GM15510 (cell line): ENCODE data around the gene DELE1.

ENCODE experiments used
- POLR2A ChIP-seq: IDR thresholded peaks from 3 replicates; pipeline ENCODE4 v1.6.1; 2011; ENCODE audit warnings: borderline replicate concordance; ENCODE audit not compliant: insufficient read length; ENCODE audit errors: extremely low read depth

Gene DELE1

DNA sequence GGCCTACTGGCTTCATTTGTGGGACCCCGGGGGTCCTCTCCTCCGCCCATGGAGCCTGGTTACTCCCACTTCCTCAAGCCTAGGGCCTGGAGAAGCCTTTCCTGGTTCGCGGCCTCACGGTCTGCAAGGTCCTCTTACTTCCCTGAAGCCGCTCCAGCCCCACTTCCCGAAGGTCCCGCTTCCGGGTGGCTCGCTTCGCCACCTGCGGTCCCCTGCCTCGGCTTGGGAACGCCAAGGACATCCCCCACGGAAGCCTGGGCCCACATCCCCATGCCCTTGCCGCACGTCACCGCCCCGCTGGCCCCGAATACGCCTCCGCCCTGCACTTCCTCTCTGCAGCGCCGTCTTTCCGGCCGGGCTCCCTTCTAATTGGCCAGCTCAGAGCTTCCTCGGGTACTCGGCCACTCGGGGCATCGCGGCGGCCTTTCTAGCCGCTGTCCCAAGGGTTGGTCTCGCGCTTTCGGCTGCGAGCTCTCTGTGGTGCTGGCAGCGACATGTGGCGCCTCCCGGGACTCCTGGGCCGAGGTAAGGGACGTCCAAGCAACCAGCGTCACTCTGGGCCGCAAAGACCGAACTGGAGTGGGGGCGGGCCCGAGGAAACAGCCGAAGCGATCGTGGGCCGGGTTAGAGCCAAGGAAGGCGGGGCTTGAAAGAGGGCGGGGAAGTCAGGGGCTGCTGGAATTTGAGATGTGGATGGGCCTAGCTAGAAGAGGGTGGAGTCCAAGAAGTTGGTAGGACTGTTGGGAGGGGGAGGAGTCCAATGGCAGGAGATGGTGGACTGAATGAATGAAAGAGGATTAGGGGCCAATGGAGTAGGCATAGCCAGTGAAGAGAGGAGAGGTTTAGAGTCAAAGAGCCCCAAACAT lies at the start of gene DELE1:
Gene DELE1, plus strand, starts transcription at position 424 of the 866 bp plus-strand sequence. Its CDS starts 71 bp downstream, at position 495.
- TF ChIP-seq POLR2A, result peak; percentile 83

DNA sequence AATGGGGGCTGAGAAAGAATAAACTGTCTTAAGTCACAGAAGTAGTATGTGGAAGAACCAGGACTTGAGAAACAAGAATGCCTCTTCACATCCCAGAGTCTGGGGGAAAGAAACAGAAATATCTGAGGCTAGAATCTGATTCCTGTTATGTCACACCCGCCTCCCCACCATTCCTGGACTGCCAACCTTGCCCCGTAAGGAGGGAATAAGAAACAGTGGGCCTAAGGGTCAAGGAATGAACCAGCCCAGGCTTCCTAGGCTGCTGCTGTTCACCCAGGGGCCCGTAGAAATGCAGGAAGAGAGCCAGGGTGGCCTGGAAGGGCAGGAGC lies 49.8 kb upstream of the DELE1 start:
- no peak for TF ChIP-seq POLR2A

DNA sequence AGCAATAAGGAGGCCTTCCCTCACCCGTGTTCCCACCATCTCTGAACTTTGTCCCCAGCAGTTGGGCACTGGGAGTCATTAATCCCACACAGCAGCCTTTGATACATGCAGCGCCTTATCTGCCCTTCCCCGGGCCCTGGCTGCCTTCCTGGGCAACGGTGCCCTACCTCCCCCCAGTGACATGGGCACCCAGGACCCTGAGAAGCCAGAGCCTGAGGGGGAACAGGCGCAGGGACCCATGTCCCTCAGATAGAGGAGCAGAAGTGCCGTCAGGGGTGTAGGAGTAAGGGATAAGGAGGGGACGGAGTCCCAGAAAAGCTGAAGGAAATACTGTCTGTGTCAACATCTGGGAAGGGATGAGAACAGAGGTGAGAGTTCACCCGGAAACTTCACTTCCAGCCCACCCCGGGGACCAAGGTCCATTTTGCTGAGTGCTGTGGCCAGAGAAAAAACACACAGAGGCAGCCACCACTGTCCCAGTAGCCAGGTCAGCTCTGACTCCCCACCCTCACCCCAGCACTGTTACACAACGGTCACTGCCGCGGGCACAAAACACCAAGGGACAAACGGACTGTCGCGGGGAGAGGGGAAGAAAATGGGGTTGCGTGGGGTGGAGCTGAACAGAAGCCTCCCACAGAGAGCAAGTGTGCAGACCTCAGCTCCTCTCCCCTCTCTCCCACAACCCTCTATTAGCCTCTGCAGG lies 49.3 kb upstream of the DELE1 start:
- no peak for TF ChIP-seq POLR2A

DNA sequence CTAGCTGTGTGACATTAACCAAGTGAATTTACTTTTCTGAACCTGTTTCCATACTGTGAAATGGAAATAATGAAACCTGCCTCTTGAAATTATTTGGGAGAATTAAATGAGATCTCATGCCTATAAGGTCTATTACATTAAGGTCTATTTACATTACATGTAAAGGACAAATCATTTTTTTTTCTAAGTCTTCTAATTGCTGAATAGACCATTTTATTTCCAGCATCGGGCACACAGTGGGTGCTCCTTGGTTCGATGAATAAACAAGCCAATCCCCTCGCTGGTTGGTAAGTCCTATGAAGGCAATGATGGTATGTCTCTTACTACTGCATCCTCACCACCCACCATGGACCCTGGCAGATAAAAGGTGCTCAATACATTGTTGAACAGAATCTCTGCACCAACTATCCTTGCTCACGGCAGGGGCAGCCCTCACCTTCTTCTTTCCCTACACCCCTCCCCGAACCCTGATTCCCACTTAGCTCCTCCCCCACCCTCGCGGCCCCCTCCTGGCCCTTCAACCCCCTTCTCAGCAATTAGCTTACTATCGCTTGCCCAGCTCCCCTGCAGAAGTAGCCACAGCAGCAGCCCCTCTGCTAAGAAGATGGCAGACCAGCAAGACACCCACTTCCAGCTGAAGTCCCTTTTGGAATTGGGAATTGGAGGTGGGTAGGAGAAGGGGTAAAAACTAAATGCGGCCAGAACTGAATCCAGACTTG lies 48.5 kb upstream of the DELE1 start:
- TF ChIP-seq POLR2A, result no peak

DNA sequence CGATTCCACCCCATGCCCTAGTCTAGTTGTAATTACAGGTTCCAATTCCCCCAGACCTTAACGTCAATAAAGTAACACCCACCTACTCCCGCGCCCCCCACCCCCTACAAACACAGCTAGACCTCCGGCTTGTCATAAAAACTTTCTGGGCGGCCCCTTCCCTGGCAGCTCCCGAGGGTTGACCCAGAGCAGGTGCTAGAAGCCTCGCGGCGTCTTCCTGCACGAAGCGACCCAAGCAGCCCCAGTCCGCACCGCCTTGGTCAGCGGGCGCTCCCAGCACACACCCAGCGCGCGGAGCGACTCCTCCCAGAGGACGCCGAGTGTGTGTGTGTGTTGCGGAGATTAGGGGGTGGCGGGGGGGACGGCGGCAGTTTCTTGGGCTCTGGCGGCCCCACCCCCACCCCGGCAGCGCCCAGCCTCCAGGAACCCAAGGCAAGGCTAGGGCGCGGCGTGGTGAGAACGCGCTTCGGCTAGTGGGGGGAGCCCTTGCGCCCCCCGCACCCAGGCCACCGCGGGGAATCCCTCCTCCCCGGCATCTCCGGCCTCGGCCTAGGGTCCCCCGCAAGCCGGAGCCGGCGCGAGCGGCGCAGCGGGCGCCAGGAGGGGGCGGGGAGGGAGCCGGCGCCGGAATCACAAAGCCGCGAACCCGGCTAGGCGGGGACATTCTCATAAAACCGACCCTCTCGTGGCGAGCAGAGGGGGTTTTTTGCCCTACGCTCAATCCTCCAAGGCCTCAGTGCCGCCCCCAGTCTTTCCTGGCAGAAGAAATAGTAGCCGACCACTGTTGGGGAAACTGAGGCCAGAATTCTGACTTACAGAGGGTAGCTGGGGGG lies 47.7 kb upstream of the DELE1 start:
- no peak for TF ChIP-seq POLR2A

DNA sequence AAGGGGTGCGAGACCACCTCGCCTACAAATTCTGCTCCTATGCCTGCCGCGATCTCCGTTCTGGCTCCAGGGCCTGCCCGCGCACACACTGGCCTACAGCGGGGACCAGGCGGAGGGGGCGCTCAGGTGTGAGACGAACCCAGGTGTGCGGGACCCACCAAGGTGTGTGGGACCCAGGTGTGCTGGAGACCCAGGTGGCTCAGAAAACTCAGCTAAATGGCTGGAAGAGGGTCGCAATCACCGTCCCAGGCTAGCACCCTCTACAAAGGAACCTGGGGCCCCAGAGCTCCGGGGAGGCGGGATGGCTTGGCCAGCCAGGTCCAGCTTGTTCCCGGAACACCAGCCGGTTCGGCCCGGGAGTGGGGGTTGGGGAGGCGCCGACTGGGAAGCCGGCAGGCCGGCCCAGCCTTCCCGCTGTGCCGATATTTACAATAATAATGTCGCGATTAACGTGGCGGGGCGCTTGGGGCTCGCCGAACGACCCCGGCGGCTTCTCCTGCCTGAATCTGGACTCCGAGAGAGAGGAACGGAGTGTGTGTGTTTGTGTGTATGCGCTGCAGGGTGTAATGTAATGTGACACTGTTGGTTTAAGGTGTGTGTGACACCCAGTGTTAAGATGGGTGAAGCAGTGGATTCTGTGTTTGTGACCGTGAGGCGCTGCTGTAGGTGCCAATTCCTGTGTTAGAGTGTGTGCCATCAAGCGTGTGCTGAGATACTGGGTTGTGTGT lies 46.9 kb upstream of the DELE1 start:
- no peak for TF ChIP-seq POLR2A

GRCh38 chr5:141877356-141878185 lies 46.1 kb upstream of the DELE1 start:
- no peak for TF ChIP-seq POLR2A

GRCh38 chr5:141878186-141878710 lies 45.4 kb upstream of the DELE1 start, which contains the start of gene PCDH1:
PCDH1 (minus strand) TSS chr5:141878410; CDS start chr5:141878262, 148 bp downstream.
- TF ChIP-seq POLR2A, result no peak

DNA sequence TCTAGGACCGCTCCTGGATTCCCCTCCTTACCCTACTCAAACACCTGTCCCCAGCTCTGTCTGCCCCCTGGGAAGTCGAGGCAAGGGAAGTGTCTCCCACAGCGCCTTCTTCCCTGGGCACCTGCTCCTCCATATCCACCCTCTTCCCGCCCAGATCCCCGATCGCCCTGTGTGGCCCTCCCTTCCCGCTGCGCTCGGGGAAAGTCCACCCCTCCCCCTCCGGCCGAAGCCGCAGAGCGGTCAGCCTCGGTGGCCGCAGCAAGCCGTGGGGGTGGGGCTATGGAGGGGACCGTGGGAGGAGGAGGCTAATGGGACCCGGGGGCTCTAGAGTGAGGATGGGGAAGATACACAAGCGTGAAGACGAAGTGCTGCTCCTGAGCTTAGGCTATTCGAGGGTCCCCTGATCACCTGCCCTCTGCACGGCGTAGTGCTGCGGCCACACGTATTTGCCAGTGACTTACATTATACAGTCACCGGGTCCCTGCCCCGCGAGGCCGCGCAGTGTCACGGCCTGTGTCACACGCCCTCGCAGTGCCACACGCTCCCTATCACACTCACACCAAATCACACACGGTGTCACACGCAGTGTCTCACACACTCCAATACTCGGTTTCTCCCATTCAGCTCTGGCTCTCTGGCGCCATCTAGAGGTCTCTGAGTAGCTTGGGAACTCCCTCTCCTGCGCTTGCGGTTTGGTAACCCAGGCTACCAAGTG lies 44.8 kb upstream of the DELE1 start:
- no peak for TF ChIP-seq POLR2A

DNA sequence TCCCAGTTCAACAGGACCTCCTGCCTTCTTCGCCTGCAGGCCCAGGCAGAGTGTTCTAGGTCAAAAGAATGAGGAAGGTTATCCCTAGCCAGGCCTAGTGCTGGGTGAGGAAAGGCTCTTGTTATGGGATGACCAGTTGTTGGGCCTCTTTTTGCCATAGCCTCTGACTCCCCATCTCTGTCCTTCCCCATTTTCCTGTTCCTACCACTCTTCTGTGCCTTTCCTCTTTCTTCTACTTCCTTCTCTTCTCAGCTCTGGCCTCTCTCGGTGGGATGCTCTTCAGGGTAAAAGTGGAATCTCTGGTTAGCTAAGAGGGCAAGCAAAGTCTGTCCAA lies 44.3 kb upstream of the DELE1 start:
- no peak for TF ChIP-seq POLR2A

DNA sequence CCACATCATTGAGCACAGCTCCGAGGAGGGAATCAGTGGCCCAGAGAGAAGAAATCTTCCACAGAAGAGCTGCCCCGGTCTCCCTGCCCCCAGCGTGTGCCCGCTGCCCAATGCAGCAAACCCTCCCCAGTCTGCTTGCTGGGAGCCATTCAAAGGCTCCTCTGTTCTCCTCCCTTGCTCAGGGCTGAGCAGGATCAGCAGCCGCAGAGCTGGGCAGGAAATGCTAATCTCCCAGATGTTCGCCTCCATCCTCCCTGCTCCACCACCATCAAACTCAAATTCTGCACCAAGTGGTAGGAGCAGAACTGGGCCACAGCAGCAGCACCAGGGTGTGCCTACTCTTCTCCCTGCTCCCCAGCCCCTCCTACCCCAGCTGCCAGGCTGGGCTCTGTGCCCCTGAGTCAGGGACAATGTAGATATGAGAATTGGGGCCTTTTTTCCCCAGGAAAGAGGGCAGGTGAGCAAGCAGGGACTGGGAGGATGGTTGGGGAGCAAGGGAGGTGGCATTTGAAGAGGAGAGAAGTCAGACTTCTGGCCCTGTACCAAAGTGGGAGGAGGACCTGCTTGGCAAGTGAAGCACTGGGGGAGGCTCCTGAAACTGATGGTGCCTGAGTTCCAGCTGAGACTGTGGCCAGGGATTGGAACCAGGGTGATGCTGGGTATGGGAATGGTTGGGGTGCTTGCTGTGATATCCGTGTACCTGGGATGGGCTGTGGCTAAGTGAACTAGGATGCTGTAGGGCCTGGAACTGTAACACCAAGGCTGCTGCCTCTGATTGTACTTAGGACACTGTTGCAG lies 43.5 kb upstream of the DELE1 start:
- TF ChIP-seq POLR2A, result no peak
